DOHH2 (cell line): ENCODE results near the gene REEP3.

Experiments used
- EZH2phosphoT487 ChIP-seq: fragments of 200-600 bp; sonication (generic); IDR thresholded peaks from 2 replicates; pipeline ENCODE4 v1.6.1; 2017; ENCODE audit warnings: borderline replicate concordance, mild to moderate bottlenecking, antibody characterized with exemption, low read length, moderate library complexity, mixed read lengths
- TF ChIP-seq, protein P1 (sequence below): fragments of 200-600 bp; sonication (generic); IDR thresholded peaks from one replicate; pipeline ENCODE4 v1.5.1; 2014; ENCODE audit warnings: antibody characterized with exemption, mild to moderate bottlenecking, low read depth, low read length; ENCODE audit not compliant: poor library complexity, severe bottlenecking

GRCh38 chr10:63561341-63561740, 40.1 kb downstream of the REEP3 start:
- TF ChIP-seq, protein P1, sequence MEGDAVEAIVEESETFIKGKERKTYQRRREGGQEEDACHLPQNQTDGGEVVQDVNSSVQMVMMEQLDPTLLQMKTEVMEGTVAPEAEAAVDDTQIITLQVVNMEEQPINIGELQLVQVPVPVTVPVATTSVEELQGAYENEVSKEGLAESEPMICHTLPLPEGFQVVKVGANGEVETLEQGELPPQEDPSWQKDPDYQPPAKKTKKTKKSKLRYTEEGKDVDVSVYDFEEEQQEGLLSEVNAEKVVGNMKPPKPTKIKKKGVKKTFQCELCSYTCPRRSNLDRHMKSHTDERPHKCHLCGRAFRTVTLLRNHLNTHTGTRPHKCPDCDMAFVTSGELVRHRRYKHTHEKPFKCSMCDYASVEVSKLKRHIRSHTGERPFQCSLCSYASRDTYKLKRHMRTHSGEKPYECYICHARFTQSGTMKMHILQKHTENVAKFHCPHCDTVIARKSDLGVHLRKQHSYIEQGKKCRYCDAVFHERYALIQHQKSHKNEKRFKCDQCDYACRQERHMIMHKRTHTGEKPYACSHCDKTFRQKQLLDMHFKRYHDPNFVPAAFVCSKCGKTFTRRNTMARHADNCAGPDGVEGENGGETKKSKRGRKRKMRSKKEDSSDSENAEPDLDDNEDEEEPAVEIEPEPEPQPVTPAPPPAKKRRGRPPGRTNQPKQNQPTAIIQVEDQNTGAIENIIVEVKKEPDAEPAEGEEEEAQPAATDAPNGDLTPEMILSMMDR: no peak
- no peak for TF ChIP-seq EZH2phosphoT487
